A549 (cell line): Measurements from ENCODE around the gene RNF141. TPM values are rescaled to one million over a fixed set of nuclear protein-coding genes. Genes with fewer than 3 reads are reported as not detected.

Source experiments
- ATAC-seq, 2 experiments: fragments of 200-7000 bp in 1 of 2; fragments of >200 bp in 1 of 2; cut with Nextera tagmentation in 1 of 2; cut with Tn5 transposase in 1 of 2; 3 replicates each; pipeline versions ENCODE4 v1.8.0 to v1.9.1; 2018 to 2020; ENCODE audit warnings: mild to moderate bottlenecking in 1 of 2, moderate library complexity in 1 of 2
- CTCF ChIA-PET: fragments of 300-600 bp; sonication (Branson Sonifier 250); formaldehyde crosslinking; extraction: SDS; loops from one replicate; lab custom pipeline; 2021; ENCODE audit warnings: antibody characterized with exemption, inconsistent platforms; lab: Yijun Ruan, JAX
- POLR2A ChIA-PET: fragments of 350-600 bp; formaldehyde crosslinking; extraction: SDS; loops from one replicate; lab custom pipeline; 2021; ENCODE audit warnings: antibody characterized with exemption, inconsistent platforms; lab: Yijun Ruan, JAX
- DNase-seq, 2 experiments: peaks; one replicate each; pipeline versions ENCODE4 v3.0.0 to v3.0.0-alpha.2; 2011 to 2016; ENCODE audit warnings: low read depth in 1 of 2, low spot score in 1 of 2
- FAIRE-seq: peaks from 2 replicates; lab custom pipeline; 2011; peaks lifted over from hg19 to GRCh38; lab: Jason Lieb, UNC
- H3K27ac ChIP-seq, 2 experiments: fragments of >200 bp; sonication (Bioruptor Twin); formaldehyde crosslinking; 3 replicates each; pipeline ENCODE4 v1.5.1; 2016 to 2017
- H3K4me1 ChIP-seq: fragments of >200 bp; sonication (Bioruptor Twin); formaldehyde crosslinking; 3 replicates; pipeline ENCODE4 v1.6.1; 2016
- H3K4me2 ChIP-seq: fragments of >200 bp; sonication (Bioruptor Twin); formaldehyde crosslinking; 3 replicates; pipeline ENCODE4 v1.6.1; 2016
- H3K4me3 ChIP-seq: fragments of >200 bp; sonication (Bioruptor Twin); formaldehyde crosslinking; 3 replicates; pipeline ENCODE4 v1.5.1; 2016
- H3K9me3 ChIP-seq: fragments of >200 bp; sonication (Bioruptor Twin); formaldehyde crosslinking; 3 replicates; pipeline ENCODE4 v1.6.1; 2016
- CBX8 ChIP-seq: fragments of 200-600 bp; sonication (generic); IDR thresholded peaks from 2 replicates; pipeline ENCODE4 v1.6.1; 2016
- CHD2 ChIP-seq: fragments of 150-350 bp; IDR thresholded peaks from 2 replicates; pipeline ENCODE4 v1.6.1; 2014; ENCODE audit warnings: low read length; ENCODE audit not compliant: partially characterized antibody
- EHMT2 ChIP-seq: fragments of 200-600 bp; sonication (generic); IDR thresholded peaks from 2 replicates; pipeline ENCODE4 v1.6.1; 2016; ENCODE audit warnings: antibody characterized with exemption, low read depth, mild to moderate bottlenecking, moderate library complexity
- EP300 ChIP-seq, 2 experiments: fragments of >200 bp; sonication (Bioruptor Twin); formaldehyde crosslinking; IDR thresholded peaks; 2 replicates in 1 of 2; 3 replicates in 1 of 2; pipeline ENCODE4 v1.6.1; 2016 to 2017
- ESRRA ChIP-seq: fragments of 150-350 bp; IDR thresholded peaks from 2 replicates; pipeline ENCODE4 v1.6.1; 2014; ENCODE audit warnings: mild to moderate bottlenecking, low read length, borderline replicate concordance
- HDAC2 ChIP-seq: fragments of 200-600 bp; sonication (generic); IDR thresholded peaks from 2 replicates; pipeline ENCODE4 v1.6.1; 2016
- HEYL ChIP-seq: fragments of 250-450 bp; sonication (Bioruptor Pico); IDR thresholded peaks from 2 replicates; pipeline ENCODE4 v1.8.0; 2021; ENCODE audit warnings: mild to moderate bottlenecking, moderate library complexity
- HOXB13 ChIP-seq: fragments of 250-450 bp; sonication (Bioruptor Pico); IDR thresholded peaks from 2 replicates; pipeline ENCODE4 v1.5.0; 2020; ENCODE audit warnings: low read depth, mild to moderate bottlenecking, moderate library complexity
- HOXB5 ChIP-seq: fragments of 250-450 bp; sonication (Bioruptor Pico); IDR thresholded peaks from 2 replicates; pipeline ENCODE4 v1.5.0; 2020; ENCODE audit warnings: mild to moderate bottlenecking, moderate library complexity
- JUNB ChIP-seq: fragments of >200 bp; sonication (Bioruptor Twin); formaldehyde crosslinking; IDR thresholded peaks from 2 replicates; pipeline ENCODE4 v1.6.1; 2016
- KDM1A ChIP-seq: fragments of 200-600 bp; sonication (generic); IDR thresholded peaks from 2 replicates; pipeline ENCODE4 v1.6.1; 2016; ENCODE audit warnings: low read depth, mild to moderate bottlenecking
- KDM5A ChIP-seq: fragments of 200-600 bp; sonication (generic); IDR thresholded peaks from 2 replicates; pipeline ENCODE4 v1.6.1; 2016; ENCODE audit warnings: antibody characterized with exemption, mild to moderate bottlenecking
- MAFK ChIP-seq: fragments of 450-650 bp; IDR thresholded peaks from 2 replicates; pipeline ENCODE4 v1.6.1; 2014; ENCODE audit not compliant: partially characterized antibody
- MAZ ChIP-seq: fragments of 150-350 bp; IDR thresholded peaks from 2 replicates; pipeline ENCODE4 v1.6.1; 2014; ENCODE audit warnings: antibody characterized with exemption, low read depth, low read length, borderline replicate concordance
- POLR2A ChIP-seq: IDR thresholded peaks from 2 replicates; pipeline ENCODE4 v1.6.1; 2012; ENCODE audit warnings: mild to moderate bottlenecking, low read length
- RFX5 ChIP-seq: fragments of 450-650 bp; IDR thresholded peaks from 2 replicates; pipeline ENCODE4 v1.7.1; 2014; ENCODE audit warnings: antibody characterized with exemption, mild to moderate bottlenecking, moderate library complexity
- SREBF2 ChIP-seq: fragments of 450-650 bp; IDR thresholded peaks from 2 replicates; pipeline ENCODE4 v1.6.1; 2014; ENCODE audit warnings: mild to moderate bottlenecking, moderate library complexity
- ZNF302 ChIP-seq: fragments of 250-450 bp; sonication (Bioruptor Pico); IDR thresholded peaks from 2 replicates; pipeline ENCODE4 v1.9.0; 2021; ENCODE audit warnings: inconsistent platforms, mild to moderate bottlenecking, moderate library complexity
- ZSCAN20 ChIP-seq: fragments of 250-450 bp; sonication (Bioruptor Pico); IDR thresholded peaks from 2 replicates; pipeline ENCODE4 v1.8.0; 2022; ENCODE audit warnings: mild to moderate bottlenecking, moderate library complexity
- WGBS: methylation state at CpG from one replicate; pipeline ENCODE4 v1.1.6; 2017; ENCODE audit errors: missing lambda C conversion rate; 5-methylcytosine and 5-hydroxymethylcytosine counted together
- polyA plus RNA-seq, 4 experiments: library from polyadenylated mRNA; depleted of rRNA in 3 of 4; stranded (reverse); fragments of >200 nt; fragmentation: RNase III in 1 of 4; extraction: RNeasy Plus Mini Kit Qiagen cat#74134 plus additional on column Dnase treatment in 1 of 4; gene quantifications; 2 replicates in 3 of 4; 3 replicates in 1 of 4; pipeline ENCODE4 v1.2.3, GENCODE V29; 2011 to 2017
- TF ChIP-seq, protein P1 (sequence below): fragments of 150-350 bp; IDR thresholded peaks from 2 replicates; pipeline ENCODE4 v1.6.1; 2014; ENCODE audit warnings: low read depth, mild to moderate bottlenecking, low read length
- TF ChIP-seq, protein P2 (sequence below): fragments of >200 bp; sonication (Bioruptor Twin); formaldehyde crosslinking; IDR thresholded peaks from 3 replicates; pipeline ENCODE4 v1.5.1; 2016
- TF ChIP-seq, protein P3 (sequence below): IDR thresholded peaks from 2 replicates; pipeline ENCODE4 v1.6.1; 2012
- TF ChIP-seq, protein P4 (sequence below): fragments of 250-450 bp; sonication (Bioruptor Pico); IDR thresholded peaks from 2 replicates; pipeline ENCODE4 v1.5.0; 2021; ENCODE audit warnings: mild to moderate bottlenecking, moderate library complexity, borderline replicate concordance
- TF ChIP-seq, protein P5 (sequence below): fragments of 450-650 bp; IDR thresholded peaks from 2 replicates; pipeline ENCODE4 v1.6.1; 2014; ENCODE audit warnings: antibody characterized with exemption
- TF ChIP-seq, protein P6 (sequence below): fragments of >200 bp; sonication (Bioruptor Twin); formaldehyde crosslinking; IDR thresholded peaks from 3 replicates; pipeline ENCODE4 v1.6.1; 2016
- TF ChIP-seq, protein P7 (sequence below): fragments of 250-450 bp; sonication (Bioruptor Pico); IDR thresholded peaks from 2 replicates; pipeline ENCODE4 v1.5.0; 2020; ENCODE audit warnings: low read depth, mild to moderate bottlenecking, moderate library complexity
- TF ChIP-seq, protein P8 (sequence below): fragments of 200-600 bp; sonication (generic); IDR thresholded peaks from 2 replicates; pipeline ENCODE4 v1.6.1; 2016; ENCODE audit warnings: antibody characterized with exemption, mild to moderate bottlenecking, moderate library complexity

RNF141 gene
- polyA plus RNA-seq, 2 of the 4 experiments (the other 2 are of a cell fraction): 16.8 to 33.3 TPM

DNA sequence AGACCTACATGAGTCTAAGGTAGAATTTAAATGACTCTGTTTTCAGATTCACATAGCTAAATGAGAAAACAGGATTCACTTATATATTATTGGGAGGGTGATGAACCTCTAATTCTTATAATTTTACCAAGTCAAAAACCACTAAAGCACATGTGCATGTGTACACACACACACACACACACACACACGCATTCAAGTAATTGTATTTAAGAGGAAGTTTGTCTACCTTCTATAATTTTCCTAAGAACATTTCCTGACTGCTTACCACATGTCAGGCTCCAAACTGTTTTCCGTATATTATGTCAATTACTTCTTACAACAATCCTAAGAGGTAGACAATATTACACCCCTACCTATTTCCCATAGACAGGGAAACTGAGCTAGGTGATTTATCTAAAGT, 6.7 kb downstream of the RNF141 start:
- ATAC-seq (no peak), DNase-seq (no peak), FAIRE-seq (no peak)
- ChIA-PET POLR2A (no interaction called here), CTCF (interaction anchor here (0.6 to 0.9 kb wide), 2 partner anchors 90 to 132 kb away, joined by 4 to 5 read pairs; no protein-coding TSS in a partner anchor)
- H3K9me3 ChIP-seq: no peaks in the 10 kb centered on the region
- H3K4me3 ChIP-seq: no peak overlapping the region
- 87% methylated on average over 2 of the region's 2 CpGs for WGBS
- H3K4me2 ChIP-seq: no peak overlapping the region
- TF ChIP-seq MAFK (no peak), POLR2A (no peak), HOXB5 (no peak), ZSCAN20 (CRISPR knock-in tag) (no peak), MAZ (no peak)
- TF ChIP-seq, protein P1, sequence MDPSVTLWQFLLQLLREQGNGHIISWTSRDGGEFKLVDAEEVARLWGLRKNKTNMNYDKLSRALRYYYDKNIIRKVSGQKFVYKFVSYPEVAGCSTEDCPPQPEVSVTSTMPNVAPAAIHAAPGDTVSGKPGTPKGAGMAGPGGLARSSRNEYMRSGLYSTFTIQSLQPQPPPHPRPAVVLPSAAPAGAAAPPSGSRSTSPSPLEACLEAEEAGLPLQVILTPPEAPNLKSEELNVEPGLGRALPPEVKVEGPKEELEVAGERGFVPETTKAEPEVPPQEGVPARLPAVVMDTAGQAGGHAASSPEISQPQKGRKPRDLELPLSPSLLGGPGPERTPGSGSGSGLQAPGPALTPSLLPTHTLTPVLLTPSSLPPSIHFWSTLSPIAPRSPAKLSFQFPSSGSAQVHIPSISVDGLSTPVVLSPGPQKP: no peak
- TF ChIP-seq, protein P2, sequence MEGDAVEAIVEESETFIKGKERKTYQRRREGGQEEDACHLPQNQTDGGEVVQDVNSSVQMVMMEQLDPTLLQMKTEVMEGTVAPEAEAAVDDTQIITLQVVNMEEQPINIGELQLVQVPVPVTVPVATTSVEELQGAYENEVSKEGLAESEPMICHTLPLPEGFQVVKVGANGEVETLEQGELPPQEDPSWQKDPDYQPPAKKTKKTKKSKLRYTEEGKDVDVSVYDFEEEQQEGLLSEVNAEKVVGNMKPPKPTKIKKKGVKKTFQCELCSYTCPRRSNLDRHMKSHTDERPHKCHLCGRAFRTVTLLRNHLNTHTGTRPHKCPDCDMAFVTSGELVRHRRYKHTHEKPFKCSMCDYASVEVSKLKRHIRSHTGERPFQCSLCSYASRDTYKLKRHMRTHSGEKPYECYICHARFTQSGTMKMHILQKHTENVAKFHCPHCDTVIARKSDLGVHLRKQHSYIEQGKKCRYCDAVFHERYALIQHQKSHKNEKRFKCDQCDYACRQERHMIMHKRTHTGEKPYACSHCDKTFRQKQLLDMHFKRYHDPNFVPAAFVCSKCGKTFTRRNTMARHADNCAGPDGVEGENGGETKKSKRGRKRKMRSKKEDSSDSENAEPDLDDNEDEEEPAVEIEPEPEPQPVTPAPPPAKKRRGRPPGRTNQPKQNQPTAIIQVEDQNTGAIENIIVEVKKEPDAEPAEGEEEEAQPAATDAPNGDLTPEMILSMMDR: no peak
- TF ChIP-seq, protein P3, sequence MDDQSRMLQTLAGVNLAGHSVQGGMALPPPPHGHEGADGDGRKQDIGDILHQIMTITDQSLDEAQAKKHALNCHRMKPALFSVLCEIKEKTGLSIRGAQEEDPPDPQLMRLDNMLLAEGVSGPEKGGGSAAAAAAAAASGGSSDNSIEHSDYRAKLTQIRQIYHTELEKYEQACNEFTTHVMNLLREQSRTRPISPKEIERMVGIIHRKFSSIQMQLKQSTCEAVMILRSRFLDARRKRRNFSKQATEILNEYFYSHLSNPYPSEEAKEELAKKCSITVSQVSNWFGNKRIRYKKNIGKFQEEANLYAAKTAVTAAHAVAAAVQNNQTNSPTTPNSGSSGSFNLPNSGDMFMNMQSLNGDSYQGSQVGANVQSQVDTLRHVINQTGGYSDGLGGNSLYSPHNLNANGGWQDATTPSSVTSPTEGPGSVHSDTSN: no peak
- H3K4me1 ChIP-seq: peaks cover 12% of the 10 kb centered on the region
- H3K27ac ChIP-seq: no peak overlapping the region

DNA sequence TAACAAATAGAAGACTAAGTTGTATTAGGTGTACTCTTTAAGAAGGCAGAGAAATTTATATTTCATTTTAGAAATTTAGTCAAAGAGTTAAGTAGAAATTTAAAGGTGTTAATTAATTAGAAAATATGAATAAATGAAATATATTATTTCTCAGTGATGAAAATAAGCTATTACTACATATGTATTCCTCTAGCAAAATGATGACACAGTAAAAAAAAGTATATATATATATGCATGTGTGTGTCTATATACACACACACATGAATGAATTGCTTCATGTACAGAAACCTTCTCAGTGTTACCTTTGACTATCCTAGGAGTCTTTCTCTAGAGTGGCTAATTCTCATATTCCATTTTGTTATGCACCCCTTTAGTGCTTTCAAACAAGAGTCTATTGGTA, 7.7 kb downstream of the RNF141 start:
- POLR2A ChIA-PET: no interaction called here
- ATAC-seq (no peak), DNase-seq (no peak), FAIRE-seq (no peak)
- H3K9me3 ChIP-seq: no peaks in the 10 kb centered on the region
- peaks cover 15% of the 10 kb centered on the region; the same call in 2 of the 3 replicates for H3K4me1 ChIP-seq
- H3K27ac ChIP-seq: no peak overlapping the region
- no peak overlapping the region for H3K4me3 ChIP-seq
- H3K4me2 ChIP-seq: no peak overlapping the region
- CTCF ChIA-PET: interaction anchor here (0.7 to 3.1 kb wide), 4 partner anchors 8 to 131 kb away, joined by 3 to 12 read pairs (median 6); partner anchors contain the start of gene RNF141
- TF ChIP-seq, protein P4, sequence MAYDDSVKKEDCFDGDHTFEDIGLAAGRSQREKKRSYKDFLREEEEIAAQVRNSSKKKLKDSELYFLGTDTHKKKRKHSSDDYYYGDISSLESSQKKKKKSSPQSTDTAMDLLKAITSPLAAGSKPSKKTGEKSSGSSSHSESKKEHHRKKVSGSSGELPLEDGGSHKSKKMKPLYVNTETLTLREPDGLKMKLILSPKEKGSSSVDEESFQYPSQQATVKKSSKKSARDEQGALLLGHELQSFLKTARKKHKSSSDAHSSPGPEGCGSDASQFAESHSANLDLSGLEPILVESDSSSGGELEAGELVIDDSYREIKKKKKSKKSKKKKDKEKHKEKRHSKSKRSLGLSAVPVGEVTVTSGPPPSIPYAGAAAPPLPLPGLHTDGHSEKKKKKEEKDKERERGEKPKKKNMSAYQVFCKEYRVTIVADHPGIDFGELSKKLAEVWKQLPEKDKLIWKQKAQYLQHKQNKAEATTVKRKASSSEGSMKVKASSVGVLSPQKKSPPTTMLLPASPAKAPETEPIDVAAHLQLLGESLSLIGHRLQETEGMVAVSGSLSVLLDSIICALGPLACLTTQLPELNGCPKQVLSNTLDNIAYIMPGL (CRISPR knock-in tag): no peak
- TF ChIP-seq, protein P5, sequence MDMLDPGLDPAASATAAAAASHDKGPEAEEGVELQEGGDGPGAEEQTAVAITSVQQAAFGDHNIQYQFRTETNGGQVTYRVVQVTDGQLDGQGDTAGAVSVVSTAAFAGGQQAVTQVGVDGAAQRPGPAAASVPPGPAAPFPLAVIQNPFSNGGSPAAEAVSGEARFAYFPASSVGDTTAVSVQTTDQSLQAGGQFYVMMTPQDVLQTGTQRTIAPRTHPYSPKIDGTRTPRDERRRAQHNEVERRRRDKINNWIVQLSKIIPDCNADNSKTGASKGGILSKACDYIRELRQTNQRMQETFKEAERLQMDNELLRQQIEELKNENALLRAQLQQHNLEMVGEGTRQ: no peak
- TF ChIP-seq SREBF2 (no peak), KDM5A (no peak), ZNF302 (CRISPR knock-in tag) (no peak), HDAC2 (no peak), HOXB13 (CRISPR knock-in tag) (no peak), EP300 (IDR thresholded peaks at IDR 0.05) (no peak), JUNB (no peak), HEYL (CRISPR knock-in tag) (no peak), RFX5 (no peak), EHMT2 (no peak), ESRRA (no peak), CHD2 (no peak), CBX8 (no peak), KDM1A (no peak)
- TF ChIP-seq, protein P6, sequence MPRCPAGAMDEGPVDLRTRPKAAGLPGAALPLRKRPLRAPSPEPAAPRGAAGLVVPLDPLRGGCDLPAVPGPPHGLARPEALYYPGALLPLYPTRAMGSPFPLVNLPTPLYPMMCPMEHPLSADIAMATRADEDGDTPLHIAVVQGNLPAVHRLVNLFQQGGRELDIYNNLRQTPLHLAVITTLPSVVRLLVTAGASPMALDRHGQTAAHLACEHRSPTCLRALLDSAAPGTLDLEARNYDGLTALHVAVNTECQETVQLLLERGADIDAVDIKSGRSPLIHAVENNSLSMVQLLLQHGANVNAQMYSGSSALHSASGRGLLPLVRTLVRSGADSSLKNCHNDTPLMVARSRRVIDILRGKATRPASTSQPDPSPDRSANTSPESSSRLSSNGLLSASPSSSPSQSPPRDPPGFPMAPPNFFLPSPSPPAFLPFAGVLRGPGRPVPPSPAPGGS: no peak
- TF ChIP-seq, protein P7, sequence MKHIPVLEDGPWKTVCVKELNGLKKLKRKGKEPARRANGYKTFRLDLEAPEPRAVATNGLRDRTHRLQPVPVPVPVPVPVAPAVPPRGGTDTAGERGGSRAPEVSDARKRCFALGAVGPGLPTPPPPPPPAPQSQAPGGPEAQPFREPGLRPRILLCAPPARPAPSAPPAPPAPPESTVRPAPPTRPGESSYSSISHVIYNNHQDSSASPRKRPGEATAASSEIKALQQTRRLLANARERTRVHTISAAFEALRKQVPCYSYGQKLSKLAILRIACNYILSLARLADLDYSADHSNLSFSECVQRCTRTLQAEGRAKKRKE (CRISPR knock-in tag): no peak
- TF ChIP-seq, protein P8, sequence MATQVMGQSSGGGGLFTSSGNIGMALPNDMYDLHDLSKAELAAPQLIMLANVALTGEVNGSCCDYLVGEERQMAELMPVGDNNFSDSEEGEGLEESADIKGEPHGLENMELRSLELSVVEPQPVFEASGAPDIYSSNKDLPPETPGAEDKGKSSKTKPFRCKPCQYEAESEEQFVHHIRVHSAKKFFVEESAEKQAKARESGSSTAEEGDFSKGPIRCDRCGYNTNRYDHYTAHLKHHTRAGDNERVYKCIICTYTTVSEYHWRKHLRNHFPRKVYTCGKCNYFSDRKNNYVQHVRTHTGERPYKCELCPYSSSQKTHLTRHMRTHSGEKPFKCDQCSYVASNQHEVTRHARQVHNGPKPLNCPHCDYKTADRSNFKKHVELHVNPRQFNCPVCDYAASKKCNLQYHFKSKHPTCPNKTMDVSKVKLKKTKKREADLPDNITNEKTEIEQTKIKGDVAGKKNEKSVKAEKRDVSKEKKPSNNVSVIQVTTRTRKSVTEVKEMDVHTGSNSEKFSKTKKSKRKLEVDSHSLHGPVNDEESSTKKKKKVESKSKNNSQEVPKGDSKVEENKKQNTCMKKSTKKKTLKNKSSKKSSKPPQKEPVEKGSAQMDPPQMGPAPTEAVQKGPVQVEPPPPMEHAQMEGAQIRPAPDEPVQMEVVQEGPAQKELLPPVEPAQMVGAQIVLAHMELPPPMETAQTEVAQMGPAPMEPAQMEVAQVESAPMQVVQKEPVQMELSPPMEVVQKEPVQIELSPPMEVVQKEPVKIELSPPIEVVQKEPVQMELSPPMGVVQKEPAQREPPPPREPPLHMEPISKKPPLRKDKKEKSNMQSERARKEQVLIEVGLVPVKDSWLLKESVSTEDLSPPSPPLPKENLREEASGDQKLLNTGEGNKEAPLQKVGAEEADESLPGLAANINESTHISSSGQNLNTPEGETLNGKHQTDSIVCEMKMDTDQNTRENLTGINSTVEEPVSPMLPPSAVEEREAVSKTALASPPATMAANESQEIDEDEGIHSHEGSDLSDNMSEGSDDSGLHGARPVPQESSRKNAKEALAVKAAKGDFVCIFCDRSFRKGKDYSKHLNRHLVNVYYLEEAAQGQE: no peak
